CD1c-positive myeloid dendritic cell (primary cell): ENCODE data around the gene MED12L.
"Not testable (repeated sequence)": the region's sequence is repeated elsewhere in the genome, so short reads cannot be mapped to it uniquely, and the experiment has no call there.

Experiments used
- DNase-seq: peaks from one replicate; pipeline ENCODE4 v3.0.0-alpha.2; 2016; ENCODE audit errors: extremely low spot score

Gene MED12L

GRCh38 chr3:151213881-151214280 lies 128.4 kb downstream of the MED12L start:
- no peak for DNase-seq

GRCh38 chr3:151214459-151214858 lies 129.0 kb downstream of the MED12L start:
- no peak for DNase-seq

- DNase-seq, result no peak
Observed at GRCh38 chr3:151216641-151217607, 131.5 kb downstream of the MED12L start.

GRCh38 chr3:151218136-151218535 lies 132.7 kb downstream of the MED12L start:
- DNase-seq, result no peak

- no peak for DNase-seq
Observed at GRCh38 chr3:151219056-151219455, 133.6 kb downstream of the MED12L start.

- DNase-seq, result no peak
Observed at GRCh38 chr3:151224268-151224866, 138.9 kb downstream of the MED12L start.

GRCh38 chr3:151225040-151225975 lies 139.8 kb downstream of the MED12L start:
- DNase-seq, result no peak

GRCh38 chr3:151226088-151226563 lies 140.7 kb downstream of the MED12L start:
- DNase-seq, result peak; percentile 50

GRCh38 chr3:151226825-151227224 lies 141.4 kb downstream of the MED12L start:
- DNase-seq, result no peak

- DNase-seq, result no peak
Observed at GRCh38 chr3:151227266-151227806, 141.9 kb downstream of the MED12L start.

- DNase-seq, result peak; percentile 88
Observed at GRCh38 chr3:151227807-151228665, 142.6 kb downstream of the MED12L start.

- DNase-seq, result no peak
Observed at GRCh38 chr3:151228666-151229040, 143.2 kb downstream of the MED12L start.

GRCh38 chr3:151230646-151231045 lies 145.2 kb downstream of the MED12L start:
- DNase-seq, result peak; percentile 80

- not testable (repeated sequence) for DNase-seq
Observed at GRCh38 chr3:151232403-151232802, 146.9 kb downstream of the MED12L start.

GRCh38 chr3:151232991-151233390 lies 147.5 kb downstream of the MED12L start:
- DNase-seq, result no peak

GRCh38 chr3:151234825-151235224 lies 149.4 kb downstream of the MED12L start:
- no peak for DNase-seq

GRCh38 chr3:151236316-151236715 lies 150.9 kb downstream of the MED12L start:
- DNase-seq, result no peak

GRCh38 chr3:151236736-151237135 lies 151.3 kb downstream of the MED12L start:
- no peak for DNase-seq

GRCh38 chr3:151242006-151242405 lies 156.5 kb downstream of the MED12L start:
- DNase-seq, result not testable (repeated sequence)

GRCh38 chr3:151248772-151249337 lies 163.4 kb downstream of the MED12L start:
- no peak for DNase-seq
